Measurements from ENCODE around the gene CAMTA1. TPM values are rescaled to one million over a fixed set of nuclear protein-coding genes. Genes with fewer than 3 reads are reported as not detected.

CAMTA1 gene
- total and polyA plus RNA-seq, 12 donors, result 123 to 265 (median 142) TPM

GRCh38 chr1:7172804-7173203, 387.6 kb downstream of the CAMTA1 start:
- ATAC-seq (peak; percentile 50 to 94 (median 64)), DNase-seq (peak in 1 of 2 donors; percentile 38)
- H3K4me3 ChIP-seq, result no peak overlapping the region
- peaks cover 0 to 19% (median 0%) of the 10 kb centered on the region in 7 donors for H3K27me3 ChIP-seq
- H3K4me1 ChIP-seq, result peaks cover 0 to 8% (median 0%) of the 10 kb centered on the region in 9 donors
- intact Hi-C loops (cut with DNase I), result no loop called here
- no peaks in the 10 kb centered on the region for H3K36me3 ChIP-seq
- TF ChIP-seq CTCF (IDR thresholded peaks at IDR 0.05), result no peak
- H3K9me3 ChIP-seq, result no peaks in the 10 kb centered on the region
- H3K27ac ChIP-seq, result no peak overlapping the region
- 45 to 50% methylated on average over 14 of the region's 14 CpGs for WGBS, 2 donors

- H3K36me3 ChIP-seq, result no peaks in the 10 kb centered on the region
- peaks cover 0 to 20% (median 0%) of the 10 kb centered on the region in 7 donors for H3K27me3 ChIP-seq
- intact Hi-C loops (cut with DNase I), result no loop called here
- no peaks in the 10 kb centered on the region for H3K9me3 ChIP-seq
- TF ChIP-seq CTCF (IDR thresholded peaks at IDR 0.05), result no peak
- H3K4me3 ChIP-seq, result no peak overlapping the region
- no peak for ATAC-seq
- DNase-seq, result no peak
- WGBS, 2 donors, result 83 to 86% methylated on average over 12 of the region's 12 CpGs
- H3K27ac ChIP-seq, result no peak overlapping the region
- H3K4me1 ChIP-seq, result peaks cover 0 to 8% (median 0%) of the 10 kb centered on the region in 9 donors
These were observed 389.3 kb downstream of the CAMTA1 start for GRCh38 chr1:7174561-7174960.

GRCh38 chr1:7174980-7175906, 390.0 kb downstream of the CAMTA1 start:
- no peak for DNase-seq
- intact Hi-C loops (cut with DNase I), result no loop called here
- Histone ChIP-seq H3K4me1 (peaks cover 0 to 8% (median 0%) of the 10 kb centered on the region in 9 donors), H3K27me3 (peaks cover 0 to 20% (median 0%) of the 10 kb centered on the region in 7 donors), H3K27ac (no peak overlapping the region), H3K9me3 (peaks cover 0 to 6% (median 0%) of the 10 kb centered on the region in 11 donors), H3K4me3 (no peak overlapping the region), H3K36me3 (no peaks in the 10 kb centered on the region)
- TF ChIP-seq CTCF (IDR thresholded peaks at IDR 0.05), result no peak
- ATAC-seq, result no peak
- 85 to 86% methylated on average over 15 of the region's 15 CpGs for WGBS, 2 donors

GRCh38 chr1:7177021-7177420, 391.8 kb downstream of the CAMTA1 start:
- peaks cover 0 to 19% (median 16%) of the 10 kb centered on the region in 11 donors for H3K9me3 ChIP-seq
- intact Hi-C loops (cut with DNase I), result no loop called here
- DNase-seq, result no peak
- peaks cover 0 to 10% (median 0%) of the 10 kb centered on the region in 7 donors for H3K27me3 ChIP-seq
- H3K4me3 ChIP-seq, result no peak overlapping the region
- WGBS, 2 donors, result 87 to 93% methylated on average over 3 of the region's 3 CpGs
- peaks cover 0 to 8% (median 0%) of the 10 kb centered on the region in 9 donors for H3K4me1 ChIP-seq
- no peak for TF ChIP-seq CTCF (IDR thresholded peaks at IDR 0.05)
- H3K36me3 ChIP-seq, result no peaks in the 10 kb centered on the region
- H3K27ac ChIP-seq, result no peak overlapping the region
- no peak for ATAC-seq
